H1 (cell line): ENCODE data around the gene GAPT. TPM values are rescaled to one million over a fixed set of nuclear protein-coding genes. Genes with fewer than 3 reads are reported as not detected.

Source experiments
- CEBPB ChIP-seq: IDR thresholded peaks from 2 replicates; pipeline ENCODE4 v1.6.1; 2012; ENCODE audit warnings: low read depth, low read length
- GTF2F1 ChIP-seq: IDR thresholded peaks from 2 replicates; pipeline ENCODE4 v1.6.1; 2012; ENCODE audit warnings: low read depth, low read length, improper control_type of control experiment, borderline replicate concordance
- RBBP5 ChIP-seq: IDR thresholded peaks from 2 replicates; pipeline ENCODE4 v1.7.1; 2012; ENCODE audit warnings: low read depth, mild to moderate bottlenecking, inconsistent platforms, low read length, moderate library complexity, borderline replicate concordance
- SAP30 ChIP-seq: fragments of 300-600 bp; sonication (generic); IDR thresholded peaks from 2 replicates; pipeline ENCODE4 v1.7.1; 2012; ENCODE audit warnings: low read length, moderate library complexity, mild to moderate bottlenecking, inconsistent platforms; ENCODE audit not compliant: insufficient read depth, insufficient replicate concordance
- SIN3A ChIP-seq, 2 experiments: IDR thresholded peaks in 1 of 2; conservative IDR thresholded peaks in 1 of 2; 2 replicates each; pipeline ENCODE4 v1.6.1; 2011 to 2012; ENCODE audit warnings: low read length in 2 of 2, improper control_type of control experiment in 1 of 2, low read depth in 1 of 2, mild to moderate bottlenecking in 1 of 2
- polyA plus RNA-seq, 7 experiments: library from polyadenylated mRNA; depleted of rRNA in 3 of 7; stranded (reverse) in 5 of 7; unstranded in 2 of 7; fragments of >200 nt in 5 of 7; fragments of 200-250 nt in 2 of 7; gene quantifications; 1 replicate in 5 of 7; 2 replicates in 1 of 7; 4 replicates in 1 of 7; pipeline versions ENCODE4 v1.2.1 to v1.2.3, GENCODE V29; 2011 to 2013; ENCODE audit warnings: missing spikeins in 2 of 7, mixed read lengths in 2 of 7
- total RNA-seq: library from RNA; stranded (reverse); fragmentation: NEBNext Ultra II Directional; extraction: Animal tissue kit (Norgen Biotek cat#: 25700); gene quantifications from 2 replicates; pipeline ENCODE4 v1.2.1, GENCODE V29; 2021

Gene GAPT
- total and polyA plus RNA-seq, 2 of the 8 experiments (the other 6 are each of a cell fraction or from before 2014, with no cell fraction given) = not detected

DNA sequence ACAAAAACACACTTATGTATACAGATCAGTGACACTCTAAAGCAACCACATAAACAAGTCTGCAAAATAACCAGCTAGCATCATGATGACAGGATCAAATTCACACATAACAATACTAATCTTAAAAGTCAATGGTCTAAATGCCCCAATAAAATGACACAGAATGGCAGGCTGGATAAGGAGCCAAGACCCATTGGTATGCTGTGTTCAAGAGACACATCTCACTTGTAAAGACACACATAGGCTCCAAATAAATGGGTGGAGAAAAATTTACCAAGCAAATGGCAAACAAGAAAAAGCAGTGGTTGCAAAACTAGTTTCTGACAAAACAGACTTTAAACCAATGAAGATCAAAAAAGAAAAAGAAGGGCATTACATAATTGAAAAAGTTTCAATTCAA lies 26.0 kb downstream of the GAPT start (continued):
- TF ChIP-seq SIN3A (conservative IDR thresholded peaks at IDR 0.05 in 1 of 2, IDR thresholded peaks at IDR 0.05 in 1 of 2; ENCODE audit: low read depth in 1 of 2, low read length in 2 of 2) (no peak), RBBP5 (no peak), GTF2F1 (no peak), CEBPB (no peak), SAP30 (no peak)
- TF ChIP-seq, all 59 proteins: peak for 0
